ENCODE measurements around the gene SET.

The SET gene

DNA sequence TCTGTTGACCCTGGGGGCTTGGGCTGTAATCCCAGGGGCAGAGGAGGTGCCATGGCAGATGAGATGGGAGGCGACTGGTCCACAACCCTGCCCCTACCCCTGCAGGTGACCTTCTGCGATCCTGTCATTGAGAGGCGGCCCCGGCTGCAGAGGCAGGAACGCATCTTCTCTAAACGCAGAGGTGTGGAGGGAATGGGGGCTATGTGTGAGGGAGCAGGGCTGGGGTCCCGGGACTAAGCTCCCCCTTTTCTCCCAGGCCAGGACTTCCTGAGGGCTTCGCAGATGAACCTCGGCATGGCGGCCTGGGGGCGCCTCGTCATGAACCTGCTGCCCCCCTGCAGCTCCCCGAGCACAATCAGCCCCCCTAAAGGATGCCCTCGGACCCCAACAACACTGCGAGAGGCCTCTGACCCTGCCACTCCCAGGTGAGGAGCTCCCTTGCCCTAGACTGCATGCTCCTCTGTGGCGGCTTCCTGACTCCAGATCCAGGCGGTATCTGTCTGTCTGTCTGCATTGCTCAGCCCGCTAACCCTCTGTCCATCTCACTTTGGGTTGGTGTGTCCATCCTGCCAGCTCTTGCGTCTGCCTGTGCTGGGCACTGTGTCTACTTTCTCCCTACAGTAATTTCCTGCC, 25.0 kb downstream of the SET start:
- DNase-seq = no peak

DNA sequence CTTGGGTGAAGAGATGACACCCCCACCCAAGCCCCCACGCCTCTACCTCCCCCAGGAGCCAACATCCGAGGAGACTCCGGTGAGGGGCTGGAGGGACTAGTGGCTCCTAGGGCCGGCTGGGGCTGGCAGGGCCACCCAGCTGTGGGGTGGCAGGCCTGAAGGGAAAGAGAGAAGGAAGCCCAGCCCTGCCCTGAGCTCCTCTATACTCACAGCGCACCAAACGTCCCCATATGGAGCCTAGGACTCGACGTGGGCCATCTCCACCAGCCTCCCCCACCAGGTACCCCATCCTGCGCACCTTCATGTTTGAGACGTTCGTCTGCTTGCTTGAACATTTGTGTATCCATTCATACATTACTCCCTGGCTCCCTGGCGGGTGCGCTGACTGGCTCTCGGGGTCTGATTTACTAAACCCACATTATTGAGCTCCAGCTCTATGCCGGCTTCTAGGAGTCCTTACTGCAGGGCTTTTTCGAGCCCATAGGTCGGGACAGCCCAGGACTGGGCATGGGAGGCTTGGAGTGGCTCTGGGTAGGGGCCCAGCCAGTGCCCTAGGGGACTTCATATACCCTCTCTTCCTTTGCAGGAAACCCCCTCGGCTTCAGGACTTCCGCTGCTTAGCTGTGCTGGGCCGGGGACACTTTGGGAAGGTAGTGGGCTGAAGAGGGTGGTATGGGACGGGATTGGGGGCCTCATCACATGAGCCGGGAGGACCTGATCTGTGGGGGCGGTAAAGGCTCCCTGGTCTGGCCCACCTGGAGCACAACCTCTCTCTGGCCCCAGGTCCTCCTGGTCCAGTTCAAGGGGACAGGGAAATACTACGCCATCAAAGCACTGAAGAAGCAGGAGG, 25.8 kb downstream of the SET start:
- no peak for DNase-seq

DNA sequence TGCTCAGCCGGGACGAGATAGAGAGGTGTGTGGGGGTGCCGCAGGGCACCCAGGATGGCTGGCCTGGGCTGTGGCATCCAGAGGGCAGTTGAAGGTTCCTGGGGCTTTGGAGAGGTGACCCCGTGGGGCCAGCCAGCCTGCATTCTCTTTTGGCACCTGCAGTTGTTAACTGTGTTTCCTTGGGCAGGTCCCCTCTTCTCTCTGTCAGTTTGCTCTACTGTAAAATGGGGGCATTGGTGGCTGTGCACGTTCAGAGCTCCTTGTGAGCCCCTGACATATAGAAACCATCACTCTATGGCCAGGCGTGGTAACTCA, 26.4 kb downstream of the SET start:
- no peak for DNase-seq

DNA sequence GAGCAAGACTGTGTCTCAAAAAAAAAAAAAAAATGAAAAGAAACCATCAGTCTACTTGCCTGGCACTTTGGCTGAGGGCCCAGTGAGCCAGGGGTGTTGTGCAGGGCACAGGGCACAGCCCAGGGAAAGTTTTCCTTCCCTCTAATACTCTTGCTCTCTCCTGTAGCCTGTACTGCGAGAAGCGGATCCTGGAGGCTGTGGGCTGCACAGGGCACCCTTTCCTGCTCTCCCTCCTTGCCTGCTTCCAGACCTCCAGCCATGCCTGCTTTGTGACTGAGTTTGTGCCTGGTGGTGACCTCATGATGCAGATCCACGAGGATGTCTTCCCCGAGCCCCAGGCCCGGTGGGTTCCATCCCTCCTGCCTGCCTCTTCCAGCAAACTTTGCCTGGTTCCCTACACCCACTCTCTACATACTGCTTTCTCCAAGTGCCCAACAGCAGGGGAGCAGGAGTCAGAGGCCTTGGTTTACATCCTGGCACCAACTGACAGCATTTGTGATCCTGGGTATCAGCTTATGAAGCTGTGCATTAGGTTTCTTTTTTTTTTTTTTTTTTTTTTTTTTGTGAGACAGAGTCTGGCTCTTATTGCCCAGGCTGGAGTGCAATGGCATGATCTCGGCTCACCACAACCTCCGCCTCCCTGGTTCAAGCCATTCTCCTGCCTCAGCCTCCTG, 27.7 kb downstream of the SET start:
- DNase-seq = no peak

DNA sequence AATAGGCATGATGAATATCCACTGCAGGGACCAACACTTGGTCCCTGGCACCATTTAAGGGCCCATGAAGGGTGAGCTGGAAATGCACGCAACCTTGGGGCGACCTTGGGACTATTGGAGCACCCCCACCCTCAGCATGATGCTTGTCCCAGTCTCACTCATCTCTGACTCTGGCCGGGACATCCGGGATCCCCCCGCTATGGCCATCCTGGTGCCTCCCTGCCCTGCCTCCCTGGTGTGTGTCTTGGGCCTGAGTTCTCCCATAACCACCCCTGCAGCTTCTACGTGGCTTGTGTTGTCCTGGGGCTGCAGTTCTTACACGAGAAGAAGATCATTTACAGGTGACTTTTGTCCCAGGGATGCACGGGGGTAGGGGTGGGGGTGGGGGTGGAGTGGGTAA, 29.0 kb downstream of the SET start:
- no peak for DNase-seq

DNA sequence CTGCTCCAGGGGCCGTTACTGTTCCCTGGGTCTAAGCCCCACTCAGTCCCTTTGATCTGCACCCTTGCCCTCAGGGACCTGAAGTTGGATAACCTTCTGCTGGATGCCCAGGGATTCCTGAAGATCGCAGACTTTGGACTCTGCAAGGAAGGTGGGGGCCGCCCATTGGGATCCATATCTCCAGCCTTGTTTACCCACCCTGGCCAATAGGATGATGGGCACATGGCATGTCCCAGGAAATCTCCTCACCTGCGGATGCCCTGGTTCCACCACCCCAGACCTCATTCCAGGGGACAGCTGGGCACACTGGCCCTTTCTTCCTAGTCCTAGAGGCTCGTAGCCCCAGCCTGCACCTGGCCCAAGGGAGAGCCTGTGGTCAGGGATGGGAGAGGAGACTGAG, 29.5 kb downstream of the SET start:
- DNase-seq = no peak

DNA sequence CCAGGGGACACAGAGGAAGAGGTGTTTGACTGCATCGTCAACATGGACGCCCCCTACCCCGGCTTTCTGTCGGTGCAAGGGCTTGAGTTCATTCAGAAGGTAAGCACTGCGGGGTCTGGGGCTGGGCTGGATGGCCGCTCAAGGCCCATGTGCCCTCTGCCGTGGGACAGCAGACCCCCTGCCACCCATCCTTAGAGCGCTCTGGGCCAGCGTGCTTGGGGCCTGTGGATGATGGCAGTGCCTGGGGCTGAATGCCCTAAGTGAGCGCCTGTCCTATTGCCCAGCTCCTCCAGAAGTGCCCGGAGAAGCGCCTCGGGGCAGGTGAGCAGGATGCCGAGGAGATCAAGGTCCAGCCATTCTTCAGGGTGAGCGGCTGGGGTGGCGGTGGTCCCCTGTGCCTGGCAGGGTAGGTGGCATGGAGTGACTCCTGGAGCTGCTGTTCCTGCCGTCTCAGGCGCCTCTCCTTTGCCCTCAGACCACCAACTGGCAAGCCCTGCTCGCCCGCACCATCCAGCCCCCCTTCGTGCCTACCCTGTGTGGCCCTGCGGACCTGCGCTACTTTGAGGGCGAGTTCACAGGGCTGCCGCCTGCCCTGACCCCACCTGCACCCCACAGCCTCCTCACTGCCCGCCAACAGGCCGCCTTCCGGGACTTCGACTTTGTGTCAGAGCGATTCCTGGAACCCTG, 31.0 kb downstream of the SET start:
- no peak for DNase-seq

DNA sequence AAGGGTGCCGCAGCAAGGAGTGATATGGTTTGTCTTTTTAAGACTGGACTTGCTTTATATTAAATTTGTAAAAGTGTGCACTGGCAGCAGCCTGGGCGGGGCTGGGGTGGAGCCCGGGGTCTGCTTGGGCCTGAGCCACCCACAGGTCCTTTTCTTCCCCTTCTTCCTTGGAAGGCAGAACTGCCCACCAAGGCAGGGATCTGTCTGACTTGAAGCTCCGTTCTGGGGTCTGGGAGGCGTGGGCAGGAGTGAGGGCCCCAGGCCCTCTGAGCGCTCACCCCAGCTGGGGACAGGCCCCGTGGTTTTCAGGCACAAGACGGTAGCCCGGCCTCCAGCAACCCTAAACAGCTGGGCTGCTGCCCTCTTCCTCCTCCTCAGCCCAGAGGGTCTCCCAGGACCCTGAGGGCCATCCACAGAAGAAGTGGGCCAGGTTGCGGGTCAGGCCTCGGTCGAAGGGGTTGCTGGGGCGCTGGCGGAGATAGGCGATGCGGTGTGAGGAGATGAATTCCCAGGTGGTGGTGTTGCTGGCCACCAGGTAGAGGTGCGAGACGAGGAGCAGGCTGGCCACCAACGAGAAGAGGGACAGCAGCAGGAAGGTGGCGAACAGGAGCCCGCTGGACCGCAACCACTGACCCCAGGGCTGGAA, 31.9 kb downstream of the SET start:
- no peak for DNase-seq

DNA sequence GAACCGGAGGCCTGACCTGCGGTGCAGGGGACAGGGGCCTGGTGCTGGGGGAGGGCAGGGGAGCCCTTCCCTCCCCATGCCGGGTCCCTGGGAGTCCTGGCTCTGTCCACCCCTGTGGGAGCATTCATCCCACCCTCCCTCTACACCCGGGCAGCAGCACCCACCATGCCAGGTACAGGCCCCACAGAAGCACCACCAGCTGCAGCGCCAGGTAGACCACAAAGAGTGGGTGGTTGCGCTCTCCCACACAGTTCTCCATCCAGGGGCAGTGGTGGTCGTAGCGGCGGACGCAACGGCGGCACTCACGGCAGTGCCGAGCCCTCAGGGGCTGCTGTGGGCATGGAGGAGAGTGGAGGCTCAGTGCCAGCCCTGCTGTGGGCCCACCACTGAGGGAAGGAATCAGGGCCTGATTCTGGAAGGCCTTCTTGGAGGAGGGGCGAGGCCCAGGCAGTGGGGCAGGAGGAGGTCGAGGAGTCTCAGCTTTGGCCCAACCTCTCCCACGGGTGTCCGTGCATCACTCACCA, 32.5 kb downstream of the SET start:
- no peak for DNase-seq

DNA sequence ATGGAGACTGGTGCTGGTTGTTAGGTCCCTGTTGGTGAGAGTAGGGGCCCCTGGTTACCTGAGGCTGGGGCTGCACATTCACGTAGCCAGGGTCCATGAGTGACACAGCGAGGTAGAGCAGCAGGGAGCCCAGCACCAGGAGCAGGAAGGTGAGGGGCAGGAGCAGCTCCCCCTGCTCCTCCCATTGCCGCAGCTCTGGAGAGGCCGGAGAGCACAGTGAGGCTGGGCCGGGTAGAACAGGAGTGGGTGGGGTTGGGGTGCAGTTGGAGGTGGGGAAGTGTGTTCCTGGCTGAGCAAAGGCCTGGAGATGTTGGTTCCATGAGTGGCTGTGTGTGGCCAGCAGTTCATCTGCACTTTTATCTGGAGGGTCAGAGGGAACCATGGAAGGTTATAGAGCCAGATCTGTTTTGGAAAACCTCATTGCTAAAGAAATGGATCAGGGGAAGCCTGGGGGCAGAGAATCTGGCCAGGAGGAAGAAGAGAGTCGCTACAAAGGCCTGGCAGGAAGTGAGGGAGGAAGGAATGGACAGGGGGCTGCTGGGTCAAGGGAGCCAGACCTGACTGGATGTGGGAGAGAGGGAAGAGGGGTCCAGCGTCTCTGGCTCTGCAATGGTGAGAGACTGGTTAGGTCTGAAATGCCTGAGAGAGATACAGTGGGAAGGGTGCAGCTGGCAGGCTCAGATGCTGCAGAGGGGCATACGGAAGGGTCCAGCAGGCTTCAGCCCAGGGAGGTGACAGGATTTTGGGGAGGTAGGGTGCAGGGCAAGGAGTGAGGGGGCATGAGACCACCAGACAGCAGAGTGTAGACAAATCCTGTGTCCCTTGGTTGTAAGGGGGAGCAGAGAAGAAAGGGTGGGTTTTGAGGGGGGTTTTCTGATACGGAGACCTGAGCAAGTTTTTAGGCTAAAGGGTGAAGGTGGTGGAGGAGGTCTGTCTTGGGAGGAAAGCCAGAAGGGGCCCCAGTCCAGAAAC, 33.6 kb downstream of the SET start:
- DNase-seq = no peak

DNA sequence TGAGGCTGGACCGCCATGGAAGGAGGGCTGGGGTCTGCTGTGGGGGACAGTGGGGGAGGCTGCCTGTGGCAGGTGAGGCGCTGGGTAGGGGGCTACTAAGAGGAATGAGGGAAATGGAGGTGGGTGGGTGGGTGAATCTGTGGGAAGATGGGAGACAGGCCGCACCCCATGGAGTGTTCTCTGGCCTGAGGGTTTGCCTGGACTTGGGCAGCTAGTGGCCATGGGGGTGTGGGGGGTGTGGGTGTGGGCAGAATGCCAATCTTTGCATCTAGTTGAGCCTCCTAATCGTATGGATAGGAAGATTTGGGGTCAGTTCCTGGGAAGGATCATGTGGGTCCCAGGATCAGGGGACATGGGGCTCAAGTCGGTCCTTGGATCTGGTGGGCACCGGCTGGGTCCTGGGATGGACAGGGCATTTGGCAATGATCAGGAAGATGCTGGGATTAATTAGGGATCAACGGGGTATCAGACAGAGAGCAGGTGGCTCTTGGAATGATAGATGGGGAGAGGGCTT, 34.4 kb downstream of the SET start:
- DNase-seq = no peak

DNA sequence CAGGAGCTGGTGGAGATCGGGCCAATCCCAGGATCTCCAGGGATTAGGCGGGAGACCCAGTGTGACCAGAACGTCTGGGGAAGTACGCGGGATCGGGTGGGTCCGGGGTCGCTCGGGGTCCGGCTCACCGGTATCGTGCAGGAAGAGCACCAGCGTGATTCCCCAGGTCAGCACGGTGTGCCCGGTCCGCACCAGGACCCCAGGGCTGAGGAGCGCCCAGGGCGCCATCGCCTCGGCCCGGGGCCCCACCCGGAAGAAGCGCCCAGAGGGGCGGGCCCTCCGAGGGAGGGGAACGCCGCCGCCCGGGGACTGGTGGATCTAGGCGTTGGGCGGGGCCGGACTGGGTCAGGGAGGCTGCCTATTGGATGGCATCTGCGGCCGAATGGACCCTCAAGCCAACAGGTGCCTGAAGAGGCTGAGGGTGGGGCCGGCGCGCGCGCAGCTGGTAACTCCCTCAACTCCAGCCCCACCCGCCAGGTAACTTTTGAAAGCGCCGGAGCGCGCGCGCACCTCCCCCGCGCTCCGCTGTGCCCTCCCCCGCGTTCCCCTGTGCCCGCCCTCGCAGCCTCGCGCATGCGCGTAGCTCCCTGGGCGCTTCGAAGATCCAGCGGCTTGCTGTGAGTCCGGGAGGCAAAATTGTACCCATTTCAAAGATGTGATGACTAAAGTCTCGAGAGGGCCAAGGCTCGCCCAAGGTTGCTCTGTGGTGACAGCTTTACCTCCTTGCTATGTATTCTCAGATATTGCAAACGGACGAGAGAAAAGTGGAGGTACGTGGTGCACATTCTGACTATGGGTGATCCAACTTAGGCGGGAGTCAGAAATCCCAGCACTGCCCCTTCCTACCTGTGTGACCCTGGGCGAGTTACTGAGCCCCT, 35.1 kb downstream of the SET start, which contains the start of gene ZDHHC12:
Gene ZDHHC12, minus strand, starts transcription at position 262 of the 878 bp plus-strand sequence. Its CDS starts 34 bp downstream, at position 228.
- peak; percentile 99 to 100 for DNase-seq

DNA sequence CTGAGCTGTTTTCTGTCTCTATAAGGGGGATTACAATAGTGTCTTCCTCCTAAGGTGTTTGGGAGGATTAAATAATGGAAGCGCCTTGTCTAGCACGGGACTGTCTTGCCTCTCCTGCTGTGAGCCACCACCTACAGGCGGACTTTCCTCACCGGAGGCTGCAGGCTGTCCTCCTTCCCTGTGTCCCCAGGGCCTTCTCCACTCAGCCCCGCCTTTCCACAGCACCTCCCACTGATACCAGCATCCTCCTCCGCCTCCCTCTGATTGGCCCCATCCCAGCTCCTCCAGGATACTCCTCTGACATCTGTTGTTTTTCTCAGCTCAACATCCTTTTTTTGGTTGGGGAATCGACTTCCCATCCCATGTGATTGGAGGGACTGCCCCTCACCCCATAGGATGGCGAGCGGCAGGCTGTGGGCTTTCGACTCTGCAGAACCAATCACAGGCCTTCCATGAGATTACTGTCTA, 35.8 kb downstream of the SET start:
- DNase-seq = peak; percentile 23 to 61

DNA sequence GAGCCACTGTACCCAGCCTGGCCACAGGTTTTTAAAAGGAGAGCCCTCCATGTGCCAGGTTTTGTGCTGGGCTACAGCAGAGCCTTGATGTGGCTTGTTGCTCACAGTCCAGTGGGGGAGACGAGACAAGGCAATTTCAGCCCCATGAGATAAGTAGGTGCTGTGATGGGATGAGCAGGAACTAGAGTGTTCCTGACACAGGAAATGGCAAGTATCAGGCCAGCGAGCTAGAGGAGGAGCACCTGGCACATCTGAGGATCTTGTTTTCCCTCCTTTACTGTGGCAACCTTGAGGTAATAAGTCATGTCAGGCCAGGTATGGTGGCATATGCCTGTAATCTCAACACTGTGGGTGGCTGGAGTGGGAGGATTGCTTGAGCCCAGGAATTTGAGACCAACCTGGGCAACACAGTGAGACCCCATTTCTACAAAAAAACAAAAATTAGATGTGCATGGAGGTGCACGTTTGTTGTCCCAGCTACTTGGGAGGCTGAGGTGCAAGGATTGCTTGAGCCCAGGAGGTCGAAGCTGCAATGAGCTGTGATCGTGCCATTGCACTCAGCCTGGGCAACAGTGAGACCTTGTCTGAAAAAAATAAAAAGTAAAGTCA, 38.7 kb downstream of the SET start:
- no peak for DNase-seq

DNA sequence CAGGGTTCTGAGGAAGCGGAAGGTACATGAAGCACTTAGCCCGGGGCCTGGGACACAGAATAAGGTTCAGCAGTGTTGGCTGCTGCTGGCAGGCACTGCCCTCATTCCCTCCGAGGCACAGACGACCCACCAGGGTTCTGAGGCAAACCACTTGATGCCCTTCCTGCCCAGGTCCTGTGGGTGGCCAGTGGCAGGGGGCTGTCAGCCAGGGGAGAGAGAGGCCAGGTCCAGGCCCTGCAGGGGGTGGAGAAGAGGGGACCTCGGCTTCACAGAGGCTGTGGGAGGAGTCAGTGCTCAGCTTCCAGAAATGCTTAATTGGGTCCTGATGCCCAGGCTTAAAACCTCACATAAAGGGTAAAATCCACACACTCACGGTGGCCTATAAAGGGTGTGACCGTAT, 39.3 kb downstream of the SET start:
- no peak for DNase-seq

DNA sequence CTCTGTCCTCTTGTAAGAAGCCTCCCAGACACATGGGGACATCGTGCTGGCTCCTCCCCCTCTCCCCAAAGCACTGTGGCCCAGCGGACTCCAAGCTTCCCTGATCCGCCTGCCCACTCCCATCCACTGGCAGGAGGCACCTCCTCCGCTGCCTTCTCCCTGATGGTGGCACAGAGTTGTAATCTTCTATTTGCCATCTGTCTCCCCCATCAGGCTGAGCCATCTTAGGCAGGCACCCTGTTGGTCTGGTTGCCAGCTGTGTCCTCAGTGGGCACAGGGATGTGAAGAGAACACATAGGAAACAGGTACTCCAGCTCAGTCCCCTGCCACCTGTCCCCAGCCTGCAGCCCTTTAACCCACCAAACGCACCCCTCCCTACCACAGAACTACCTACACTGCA, 40.3 kb downstream of the SET start:
- DNase-seq = no peak

DNA sequence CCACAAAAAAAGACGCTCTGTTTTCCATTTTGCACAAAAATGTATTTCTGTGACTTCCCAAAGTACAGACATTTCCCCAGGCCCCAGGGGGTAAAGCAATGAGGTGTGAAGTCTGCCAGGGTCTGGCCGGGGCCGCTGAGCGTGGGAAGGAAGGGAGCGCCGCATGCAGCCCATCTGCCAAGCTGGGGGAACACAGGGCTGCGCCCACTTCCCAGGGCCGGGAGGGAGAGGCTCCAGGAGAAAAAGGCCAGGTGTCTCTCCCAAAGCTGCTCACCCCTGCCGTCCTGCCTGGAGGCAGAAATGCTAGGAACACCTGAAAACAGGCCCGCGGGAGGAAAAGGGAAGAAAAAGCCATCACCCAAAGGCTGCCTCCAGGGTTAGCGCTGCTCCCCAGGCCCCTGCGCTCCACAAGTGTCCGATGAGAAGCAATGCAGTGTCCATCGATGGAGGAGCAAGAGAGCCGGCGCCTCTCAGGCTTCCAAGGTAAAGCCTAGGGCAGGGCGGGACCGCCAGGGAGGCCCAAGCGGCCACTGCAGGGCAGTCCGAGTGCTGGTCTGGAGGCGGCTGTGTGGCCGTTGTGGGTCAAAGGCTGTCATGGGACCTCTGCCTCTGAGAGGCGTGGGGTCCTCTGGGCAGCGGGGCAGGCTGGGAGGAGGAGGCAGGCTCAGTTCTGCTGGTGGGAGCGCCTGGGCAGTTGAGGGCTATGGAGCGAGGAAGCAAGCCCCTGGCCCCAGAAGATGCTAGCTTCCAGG, 40.9 kb downstream of the SET start:
- DNase-seq = no peak

DNA sequence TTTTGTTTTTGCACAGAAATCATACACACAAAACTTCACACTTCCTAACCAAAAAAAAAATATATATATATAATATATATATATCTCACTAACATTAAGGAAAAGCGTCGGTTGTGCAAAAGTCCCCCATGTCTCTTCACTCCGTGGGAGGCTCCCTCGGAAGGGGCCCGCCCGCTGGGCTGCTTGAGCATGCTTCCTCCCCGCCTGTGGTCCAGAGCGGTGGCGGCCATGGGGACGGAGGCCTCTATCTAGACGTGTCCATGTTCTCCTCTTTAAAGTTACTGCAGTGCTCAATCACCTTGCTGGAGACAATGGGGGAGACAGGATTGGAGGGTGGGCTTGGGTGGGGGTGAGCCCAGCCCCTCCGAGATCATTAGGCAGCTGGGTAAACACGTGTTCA, 42.1 kb downstream of the SET start:
- no peak for DNase-seq

DNA sequence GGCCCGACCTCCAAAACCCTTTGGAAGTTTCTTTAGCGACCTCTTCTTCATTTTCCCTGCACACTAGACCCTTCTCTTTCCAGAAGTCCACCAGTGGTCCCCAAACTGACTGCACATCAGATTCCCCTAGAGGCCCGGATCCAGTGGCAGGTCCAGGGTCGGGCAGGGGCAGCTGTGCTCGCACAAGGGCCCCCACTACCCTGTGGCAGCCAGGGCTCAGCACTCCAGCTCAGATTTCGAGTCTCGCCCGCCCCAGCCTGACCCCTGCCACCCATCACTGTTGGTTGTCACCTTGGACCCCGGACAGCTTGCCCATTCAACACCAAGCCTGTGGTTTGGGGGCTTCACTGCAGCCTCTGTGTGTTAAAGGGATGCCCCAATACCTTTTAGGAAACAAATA, 42.7 kb downstream of the SET start:
- no peak for DNase-seq
